ENCODE data around the gene IGF2BP3. TPM values are rescaled to one million over a fixed set of nuclear protein-coding genes. Genes with fewer than 3 reads are reported as not detected.
A peak's percentile ranks its signal among the peaks of the same experiment; 100 is the strongest.

IGF2BP3 gene
- total and polyA plus RNA-seq, 2 donors (not counting 3 experiments of a cell fraction or from before 2014, with no cell fraction given) = 41.2 to 111 TPM

GRCh38 chr7:23345601-23346000 lies 124.7 kb downstream of the IGF2BP3 start:
- Histone ChIP-seq H3K27me3 (ENCODE audit: control insufficient read depth in 2 of 2, insufficient read depth in 2 of 2, low read length in 2 of 2) (no peaks in the 10 kb centered on the region), H3K36me3 (ENCODE audit: control insufficient read depth in 2 of 2, extremely low read depth in 1 of 2, insufficient read depth in 2 of 2, low read length in 2 of 2) (peaks cover 2 to 23% of the 10 kb centered on the region in 2 experiments), H3K27ac (ENCODE audit: insufficient read depth, low read depth, low read length) (no peak overlapping the region), H3K4me3 (replicated peaks in 1 of 3; ENCODE audit: insufficient read depth in 1 of 3, low read depth in 1 of 3, low read length in 3 of 3) (peak overlapping the region in 2 of 3 experiments; percentile 49 to 67), H3K9ac (replicated peaks; ENCODE audit: extremely low read depth, insufficient read depth, low read length) (no peak overlapping the region), H3K79me2 (ENCODE audit: control insufficient read depth, insufficient read depth, low read length) (peaks cover 67% of the 10 kb centered on the region), H3K4me1 (ENCODE audit: control insufficient read depth, extremely low read depth, insufficient read depth, low read length) (peaks cover 74% of the 10 kb centered on the region), H3K9me1 (replicated peaks; ENCODE audit: control insufficient read depth, extremely low read depth, insufficient read depth, low read length) (no peaks in the 10 kb centered on the region), H4K20me1 (replicated peaks; ENCODE audit: control insufficient read depth, extremely low read depth, insufficient read depth, low read length) (no peaks in the 10 kb centered on the region), H3K9me3 (replicated peaks; ENCODE audit: control insufficient read depth, insufficient read depth, low read length) (no peaks in the 10 kb centered on the region), H2AFZ (ENCODE audit: low read depth, low read length) (no peak overlapping the region), H3K4me2 (ENCODE audit: insufficient read depth, low read length) (peak overlapping the region; percentile 97)
- TF ChIP-seq, protein P1, sequence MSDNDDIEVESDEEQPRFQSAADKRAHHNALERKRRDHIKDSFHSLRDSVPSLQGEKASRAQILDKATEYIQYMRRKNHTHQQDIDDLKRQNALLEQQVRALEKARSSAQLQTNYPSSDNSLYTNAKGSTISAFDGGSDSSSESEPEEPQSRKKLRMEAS (IDR thresholded peaks at IDR 0.05; ENCODE audit: insufficient read depth, insufficient read length) = no peak
- TF ChIP-seq FOS (IDR thresholded peaks at IDR 0.05; ENCODE audit: borderline replicate concordance, insufficient read depth, low read length) (no peak), JUN (IDR thresholded peaks at IDR 0.05; ENCODE audit: borderline replicate concordance, insufficient read depth, insufficient read length, low read depth) (no peak), POLR2AphosphoS5 (IDR thresholded peaks at IDR 0.05; ENCODE audit: insufficient read depth, low read depth, low read length) (no peak), MYC (IDR thresholded peaks at IDR 0.05; ENCODE audit: low read depth, low read length) (no peak), POLR2A (IDR thresholded peaks at IDR 0.05; ENCODE audit: low read depth, low read length) (no peak), EZH2 (IDR thresholded peaks at IDR 0.05; ENCODE audit: borderline replicate concordance, low read depth, low read length, severe bottlenecking) (no peak), GATA2 (IDR thresholded peaks at IDR 0.05; ENCODE audit: insufficient read depth, insufficient read length, low read depth, low read length) (no peak)
- TF ChIP-seq, protein P2, sequence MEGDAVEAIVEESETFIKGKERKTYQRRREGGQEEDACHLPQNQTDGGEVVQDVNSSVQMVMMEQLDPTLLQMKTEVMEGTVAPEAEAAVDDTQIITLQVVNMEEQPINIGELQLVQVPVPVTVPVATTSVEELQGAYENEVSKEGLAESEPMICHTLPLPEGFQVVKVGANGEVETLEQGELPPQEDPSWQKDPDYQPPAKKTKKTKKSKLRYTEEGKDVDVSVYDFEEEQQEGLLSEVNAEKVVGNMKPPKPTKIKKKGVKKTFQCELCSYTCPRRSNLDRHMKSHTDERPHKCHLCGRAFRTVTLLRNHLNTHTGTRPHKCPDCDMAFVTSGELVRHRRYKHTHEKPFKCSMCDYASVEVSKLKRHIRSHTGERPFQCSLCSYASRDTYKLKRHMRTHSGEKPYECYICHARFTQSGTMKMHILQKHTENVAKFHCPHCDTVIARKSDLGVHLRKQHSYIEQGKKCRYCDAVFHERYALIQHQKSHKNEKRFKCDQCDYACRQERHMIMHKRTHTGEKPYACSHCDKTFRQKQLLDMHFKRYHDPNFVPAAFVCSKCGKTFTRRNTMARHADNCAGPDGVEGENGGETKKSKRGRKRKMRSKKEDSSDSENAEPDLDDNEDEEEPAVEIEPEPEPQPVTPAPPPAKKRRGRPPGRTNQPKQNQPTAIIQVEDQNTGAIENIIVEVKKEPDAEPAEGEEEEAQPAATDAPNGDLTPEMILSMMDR (IDR thresholded peaks at IDR 0.05; ENCODE audit: extremely low read depth in 1 of 2, insufficient read depth in 1 of 2, low read depth in 1 of 2, low read length in 2 of 2) = no peak
- BruUV-seq (replicated peaks) = no TSS peak
- FAIRE-seq (peak; percentile 62), DNase-seq (ENCODE audit: low read depth, low spot score) (no peak)
- intact Hi-C loops (cut with micrococcal nuclease) = no loop called here
- POLR2A ChIA-PET = no interaction called here
- CTCF ChIA-PET = interaction anchor here (1.4 to 7.6 kb wide), 3 partner anchors 13 to 118 kb away, joined by 3 to 67 read pairs (median 8); no protein-coding TSS in a partner anchor
- dilution Hi-C loops (cut with MboI; ENCODE audit: extremely low pct_ligation_motif_present, low sequenced_read_pairs) = no loop called here

Data from endothelial cell of umbilical vein (primary cell).